Activated CD8-positive, alpha-beta memory T cell treated with anti-CD3 and anti-CD28 coated beads for 48 hours (primary cell): ENCODE data around the gene TIMM10B.

Experiments
- DNase-seq, 3 experiments: peaks; one replicate each; pipeline ENCODE4 v3.0.0-alpha.2; 2020; ENCODE audit warnings: low read depth in 2 of 3, low spot score in 2 of 3

The TIMM10B gene

GRCh38 chr11:6469599-6469998 lies 11.7 kb upstream of the TIMM10B start:
- DNase-seq, result no peak

GRCh38 chr11:6472934-6473333 lies 8.4 kb upstream of the TIMM10B start:
- DNase-seq, result no peak

GRCh38 chr11:6473451-6474412 lies 7.6 kb upstream of the TIMM10B start, which contains the start of gene TRIM3:
Gene TRIM3 (minus strand): TSS chr11:6473941. CDS start chr11:6465695, 8,246 bp downstream.
- peak in 2 of 3 experiments; percentile 32 to 54 for DNase-seq

GRCh38 chr11:6474413-6474792 lies 6.9 kb upstream of the TIMM10B start:
- DNase-seq, result no peak

- no peak for DNase-seq
Observed at GRCh38 chr11:6474806-6475500, 6.3 kb upstream of the TIMM10B start.

- no peak for DNase-seq
Observed at GRCh38 chr11:6475936-6476335, 5.4 kb upstream of the TIMM10B start.

GRCh38 chr11:6476571-6476970 lies 4.7 kb upstream of the TIMM10B start:
- DNase-seq, result no peak

- no peak for DNase-seq
Observed at GRCh38 chr11:6480299-6480914, 894 bp upstream of the TIMM10B start.

- no peak for DNase-seq
Observed at GRCh38 chr11:6481924-6482275, 599 bp downstream of the TIMM10B start.

- no peak for DNase-seq
Observed at GRCh38 chr11:6482441-6482840, 1.1 kb downstream of the TIMM10B start.

GRCh38 chr11:6483015-6483414 lies 1.7 kb downstream of the TIMM10B start:
- DNase-seq, result no peak

- DNase-seq, result no peak
Observed at GRCh38 chr11:6485661-6486060, 4.4 kb downstream of the TIMM10B start.

GRCh38 chr11:6486256-6486655 lies 5.0 kb downstream of the TIMM10B start:
- DNase-seq, result no peak

GRCh38 chr11:6486938-6487337 lies 5.6 kb downstream of the TIMM10B start:
- no peak for DNase-seq

GRCh38 chr11:6488342-6488741 lies 7.0 kb downstream of the TIMM10B start:
- DNase-seq, result no peak

- no peak for DNase-seq
Observed at GRCh38 chr11:6488821-6489220, 7.5 kb downstream of the TIMM10B start.

GRCh38 chr11:6489306-6489705 lies 8.0 kb downstream of the TIMM10B start:
- DNase-seq, result no peak

GRCh38 chr11:6497069-6497839 lies 16.0 kb downstream of the TIMM10B start, which contains the start of gene DNHD1:
Gene DNHD1 (plus strand): TSS chr11:6497280. CDS start chr11:6498216, 936 bp downstream.
- DNase-seq, result no peak

- no peak for DNase-seq
Observed at GRCh38 chr11:6498121-6498520, 16.8 kb downstream of the TIMM10B start.

GRCh38 chr11:6498544-6498943 lies 17.2 kb downstream of the TIMM10B start:
- DNase-seq, result no peak

- DNase-seq, result no peak
Observed at GRCh38 chr11:6502382-6502781, 21.1 kb downstream of the TIMM10B start.
